Neural cell (in vitro differentiated cells): ENCODE results near the gene RASA1. TPM values are rescaled to one million over a fixed set of nuclear protein-coding genes. Genes with fewer than 3 reads are reported as not detected.

Source experiments
- H2AFZ ChIP-seq: fragments of 200-600, 300-800 bp; sonication (generic), shearing (Covaris generic); 2 replicates; pipeline ENCODE4 v1.6.0; 2014; ENCODE audit warnings: low read depth, mild to moderate bottlenecking, antibody characterized with exemption, low read length, moderate library complexity
- H3F3A ChIP-seq: fragments of 200-600 bp; shearing (Covaris generic); 2 replicates; pipeline ENCODE4 v1.6.1; 2016; ENCODE audit warnings: mild to moderate bottlenecking, moderate library complexity, mixed read lengths, antibody characterized with exemption, low read length; ENCODE audit not compliant: insufficient read depth, poor library complexity, severe bottlenecking
- H3K27ac ChIP-seq: fragments of 200-600, 300-800 bp; sonication (generic), shearing (Covaris generic); 2 replicates; pipeline ENCODE4 v1.5.1; 2014; ENCODE audit warnings: mild to moderate bottlenecking, low read length, moderate library complexity
- H3K27me3 ChIP-seq: fragments of 300-800, 200-600 bp; sonication (generic), shearing (Covaris generic); 2 replicates; pipeline ENCODE4 v1.6.0; 2014; ENCODE audit warnings: mild to moderate bottlenecking, low read depth, low read length, moderate library complexity; ENCODE audit not compliant: insufficient read depth
- H3K36me3 ChIP-seq: fragments of 300-800, 200-600 bp; sonication (generic), shearing (Covaris generic); 2 replicates; pipeline ENCODE4 v1.5.1; 2014; ENCODE audit warnings: mild to moderate bottlenecking, antibody characterized with exemption, low read length, moderate library complexity; ENCODE audit not compliant: insufficient read depth
- H3K4me2 ChIP-seq: fragments of 300-800, 200-600 bp; sonication (generic), shearing (Covaris generic); 2 replicates; pipeline ENCODE4 v1.6.0; 2014; ENCODE audit warnings: mild to moderate bottlenecking, low read length
- H3K4me3 ChIP-seq: fragments of 300-800, 200-600 bp; sonication (generic), shearing (Covaris generic); 2 replicates; pipeline ENCODE4 v1.5.1; 2014; ENCODE audit warnings: mild to moderate bottlenecking, low read length, moderate library complexity
- H3K79me2 ChIP-seq: fragments of 200-600 bp; shearing (Covaris generic); replicated peaks from 2 replicates; pipeline ENCODE4 v1.6.0; 2014; ENCODE audit warnings: mild to moderate bottlenecking, low read length, moderate library complexity; ENCODE audit not compliant: insufficient read depth
- H3K9ac ChIP-seq: fragments of 300-800, 200-600 bp; sonication (generic), shearing (Covaris generic); 2 replicates; pipeline ENCODE4 v1.6.1; 2016; ENCODE audit warnings: mild to moderate bottlenecking, low read length, mixed read lengths
- H3K9me2 ChIP-seq: fragments of 200-600 bp; shearing (Covaris generic); 2 replicates; pipeline ENCODE4 v1.6.1; 2016; ENCODE audit warnings: mild to moderate bottlenecking, low read length, mixed read lengths; ENCODE audit not compliant: insufficient read depth
- H3K9me3 ChIP-seq: fragments of 200-600, 300-800 bp; sonication (generic), shearing (Covaris generic); 2 replicates; pipeline ENCODE4 v1.6.1; 2016; ENCODE audit warnings: mild to moderate bottlenecking, mixed run types, low read length, moderate library complexity, mixed read lengths
- H4K20me1 ChIP-seq: fragments of 200-600 bp; shearing (Covaris generic); 2 replicates; pipeline ENCODE4 v1.6.1; 2016; ENCODE audit warnings: mild to moderate bottlenecking, mixed run types; ENCODE audit not compliant: insufficient read depth
- CTCF ChIP-seq: fragments of 450-650 bp; IDR thresholded peaks from 2 replicates; pipeline ENCODE4 v1.5.1; 2014; ENCODE audit warnings: antibody characterized with exemption, mild to moderate bottlenecking, moderate library complexity; ENCODE audit not compliant: poor library complexity, severe bottlenecking
- EP300 ChIP-seq: fragments of 450-650 bp; conservative IDR thresholded peaks from 2 replicates; pipeline ENCODE4 v1.6.1; 2014; ENCODE audit warnings: antibody characterized with exemption, mild to moderate bottlenecking, moderate library complexity; ENCODE audit not compliant: poor library complexity, severe bottlenecking
- EZH2 ChIP-seq: fragments of 200-600, 300-800 bp; shearing (Covaris generic), sonication (generic); IDR thresholded peaks from 2 replicates; pipeline ENCODE4 v1.6.1; 2014; ENCODE audit warnings: antibody characterized with exemption, low read length, borderline replicate concordance, mild to moderate bottlenecking; ENCODE audit not compliant: insufficient read depth, poor library complexity, severe bottlenecking
- MXI1 ChIP-seq: fragments of 450-650 bp; conservative IDR thresholded peaks from 2 replicates; pipeline ENCODE4 v1.6.1; 2014; ENCODE audit warnings: antibody characterized with exemption, mild to moderate bottlenecking; ENCODE audit not compliant: poor library complexity, severe bottlenecking
- POLR2AphosphoS5 ChIP-seq: IDR thresholded peaks from 2 replicates; pipeline ENCODE4 v1.6.1; 2012
- RAD21 ChIP-seq: fragments of 450-650 bp; conservative IDR thresholded peaks from 2 replicates; pipeline ENCODE4 v1.6.1; 2014; ENCODE audit warnings: antibody characterized with exemption, mild to moderate bottlenecking, moderate library complexity
- REST ChIP-seq: IDR thresholded peaks from 2 replicates; pipeline ENCODE4 v1.6.1; 2012; ENCODE audit warnings: borderline replicate concordance
- SMC3 ChIP-seq: fragments of 450-650 bp; conservative IDR thresholded peaks from 2 replicates; pipeline ENCODE4 v1.6.1; 2014; ENCODE audit warnings: antibody characterized with exemption, mild to moderate bottlenecking, moderate library complexity; ENCODE audit not compliant: poor library complexity
- TAF1 ChIP-seq: IDR thresholded peaks from 2 replicates; pipeline ENCODE4 v1.6.1; 2012; ENCODE audit warnings: low read depth
- polyA plus RNA-seq: library from polyadenylated mRNA; depleted of rRNA; stranded (reverse); fragments of >200 nt; gene quantifications from 2 replicates; pipeline ENCODE4 v1.2.3, GENCODE V29; 2014

The RASA1 gene
- polyA plus RNA-seq, 1 donor from 2014 or later = 72.8 TPM

GRCh38 chr5:87319469-87319868 is 51.8 kb downstream of the RASA1 start:
- no peak overlapping the region for H3K4me2 ChIP-seq
- no peak overlapping the region for H2AFZ ChIP-seq
- no peaks in the 10 kb centered on the region for H3K9me3 ChIP-seq
- no peak overlapping the region for H3K9ac ChIP-seq
- no peaks in the 10 kb centered on the region for H3K9me2 ChIP-seq
- TF ChIP-seq EZH2 = no peak
- TF ChIP-seq RAD21 = no peak
- TF ChIP-seq CTCF = no peak
- no peak for TF ChIP-seq POLR2AphosphoS5
- no peak for TF ChIP-seq EP300
- TF ChIP-seq MXI1 = no peak
- TF ChIP-seq SMC3 = no peak
- no peak for TF ChIP-seq TAF1
- TF ChIP-seq REST = no peak
- H3K27ac ChIP-seq = no peak overlapping the region
- peaks cover 5% of the 10 kb centered on the region for H3K36me3 ChIP-seq
- peaks cover 19% of the 10 kb centered on the region for H3K79me2 ChIP-seq
- H3F3A ChIP-seq = no peaks in the 10 kb centered on the region
- H3K4me3 ChIP-seq = no peak overlapping the region
- no peaks in the 10 kb centered on the region for H3K27me3 ChIP-seq
- no peaks in the 10 kb centered on the region for H4K20me1 ChIP-seq

- H3K27ac ChIP-seq = no peak overlapping the region
- H2AFZ ChIP-seq = no peak overlapping the region
- no peaks in the 10 kb centered on the region for H3K27me3 ChIP-seq
- peaks cover 27% of the 10 kb centered on the region for H3K79me2 ChIP-seq
- H3K9me3 ChIP-seq = no peaks in the 10 kb centered on the region
- H3F3A ChIP-seq = no peaks in the 10 kb centered on the region
- no peak for TF ChIP-seq EP300
- TF ChIP-seq REST = no peak
- no peak overlapping the region for H3K4me2 ChIP-seq
- no peaks in the 10 kb centered on the region for H4K20me1 ChIP-seq
- H3K9ac ChIP-seq = no peak overlapping the region
- H3K4me3 ChIP-seq = no peak overlapping the region
- H3K36me3 ChIP-seq = peaks cover 5% of the 10 kb centered on the region
- H3K9me2 ChIP-seq = no peaks in the 10 kb centered on the region
Observed at GRCh38 chr5:87321605-87322004, 53.9 kb downstream of the RASA1 start.
